Medulla oblongata (tissue), 1 donor: ENCODE measurements around the gene PRKD2.

Source experiments
- DNase-seq: peaks from one replicate; pipeline ENCODE4 v3.0.0-alpha.2; 2015; ENCODE audit errors: extremely low spot score

PRKD2 gene

GRCh38 chr19:46661735-46662592 is 55.0 kb downstream of the PRKD2 start:
- DNase-seq = peak; percentile 98

GRCh38 chr19:46661020-46661731 is 55.7 kb downstream of the PRKD2 start, which contains the start of gene DACT3:
Gene DACT3 (minus strand): TSS chr19:46661182. CDS start chr19:46661064, 118 bp downstream.
- DNase-seq = peak; percentile 100

GRCh38 chr19:46660551-46661019 is 56.3 kb downstream of the PRKD2 start:
- peak; percentile 26 for DNase-seq

GRCh38 chr19:46660008-46660517 is 56.9 kb downstream of the PRKD2 start:
- peak; percentile 64 for DNase-seq

- DNase-seq = peak; percentile 45
These were observed 57.5 kb downstream of the PRKD2 start for GRCh38 chr19:46659151-46660007.

- no peak for DNase-seq
These were observed 60.4 kb downstream of the PRKD2 start for GRCh38 chr19:46656541-46656940.

GRCh38 chr19:46654621-46655152 is 62.2 kb downstream of the PRKD2 start:
- DNase-seq = peak; percentile 93

- no peak for DNase-seq
These were observed 66.5 kb downstream of the PRKD2 start for GRCh38 chr19:46650445-46650844.

GRCh38 chr19:46648961-46649960 is 67.7 kb downstream of the PRKD2 start:
- DNase-seq = no peak

- DNase-seq = no peak
These were observed 68.6 kb downstream of the PRKD2 start for GRCh38 chr19:46648060-46648960.

GRCh38 chr19:46646402-46646801 is 70.5 kb downstream of the PRKD2 start:
- DNase-seq = no peak

- no peak for DNase-seq
These were observed 72.2 kb downstream of the PRKD2 start for GRCh38 chr19:46644720-46645119.

GRCh38 chr19:46640656-46641055 is 76.3 kb downstream of the PRKD2 start:
- DNase-seq = no peak

GRCh38 chr19:46639358-46640182 is 77.3 kb downstream of the PRKD2 start:
- DNase-seq = peak; percentile 54

GRCh38 chr19:46637224-46637623 is 79.7 kb downstream of the PRKD2 start:
- DNase-seq = no peak

GRCh38 chr19:46635920-46636761 is 80.8 kb downstream of the PRKD2 start, which contains the start of gene GNG8:
Gene GNG8 (minus strand): TSS chr19:46636202. CDS start chr19:46634682, 1,520 bp downstream.
- no peak for DNase-seq

GRCh38 chr19:46634656-46635218 is 82.2 kb downstream of the PRKD2 start:
- no peak for DNase-seq
